Measurements from ENCODE around the gene TAS2R13. TPM values are rescaled to one million over a fixed set of nuclear protein-coding genes. Genes with fewer than 3 reads are reported as not detected.

Gene TAS2R13
- total and polyA plus RNA-seq, 2 of the 4 experiments (the other 2 are of a cell fraction), result 0.03 to 0.90 TPM

- Histone ChIP-seq H2BK120ac (ENCODE audit: low read depth, low read length) (no peak overlapping the region), H2BK15ac (ENCODE audit: low read depth, low read length) (no peak overlapping the region), H2AFZ (replicated peaks; ENCODE audit: low read length, poor library complexity) (no peak overlapping the region), H4K8ac (ENCODE audit: low read depth in 2 of 2, low read length in 2 of 2) (no peak overlapping the region), H3K4me3 (ENCODE audit: insufficient read depth, low read depth, low read length) (no peak overlapping the region), H3K9me1 (ENCODE audit: insufficient read depth, low read length) (no peaks in the 10 kb centered on the region; the same call in 1 of the 2 replicates), H2BK5ac (ENCODE audit: low read depth, low read length, poor library complexity, severe bottlenecking) (no peak overlapping the region), H2BK20ac (ENCODE audit: low read depth, low read length) (no peak overlapping the region), H3K9ac (ENCODE audit: low read depth, low read length) (no peak overlapping the region), H3K27ac (ENCODE audit: insufficient read depth, low read length) (no peak overlapping the region), H3K14ac (replicated peaks; ENCODE audit: low read depth, low read length) (no peak overlapping the region), H3K79me1 (ENCODE audit: low read depth in 1 of 2, low read length in 2 of 2) (no peaks in the 10 kb centered on the region; a peak in 1 of 4 replicates), H3K4ac (ENCODE audit: low read depth, low read length) (no peak overlapping the region), H4K5ac (ENCODE audit: low read depth, low read length) (no peak overlapping the region), H2AK9ac (replicated peaks; ENCODE audit: low read depth, low read length, poor library complexity) (no peak overlapping the region), H3K4me2 (ENCODE audit: low read depth, low read length) (no peak overlapping the region), H3K36me3 (ENCODE audit: control insufficient read depth, insufficient read depth, low read length) (no peaks in the 10 kb centered on the region), H4K20me1 (ENCODE audit: insufficient read depth, low read length) (no peaks in the 10 kb centered on the region), H3K23ac (ENCODE audit: low read depth, low read length) (no peak overlapping the region), H3K18ac (ENCODE audit: low read depth, low read length) (no peak overlapping the region), H4K91ac (ENCODE audit: insufficient read depth, low read depth, low read length) (no peak overlapping the region), H3K9me3 (ENCODE audit: control insufficient read depth, insufficient read depth, low read length) (no peaks in the 10 kb centered on the region; the same call in 1 of the 2 replicates), H3K56ac (ENCODE audit: extremely low read depth, insufficient read depth, low read length) (no peak overlapping the region), H3K27me3 (ENCODE audit: control insufficient read depth, insufficient read depth, low read length) (no peaks in the 10 kb centered on the region), H2AK5ac (ENCODE audit: low read depth, low read length) (no peak overlapping the region), H3K4me1 (ENCODE audit: control insufficient read depth, insufficient read depth, low read length) (peaks cover 2% of the 10 kb centered on the region; the same call in 1 of the 2 replicates)
- ATAC-seq (ENCODE audit: low read depth), result no peak
- TF ChIP-seq USF2 (IDR thresholded peaks at IDR 0.05; ENCODE audit: low read depth, low read length) (no peak), MAZ (IDR thresholded peaks at IDR 0.05; ENCODE audit: borderline replicate concordance, low read depth, low read length) (no peak), ELK1 (IDR thresholded peaks at IDR 0.05; ENCODE audit: borderline replicate concordance, low read depth, low read length) (no peak), CHD1 (IDR thresholded peaks at IDR 0.05; ENCODE audit: low read depth, low read length) (no peak), MAFK (IDR thresholded peaks at IDR 0.05; ENCODE audit: low read depth, low read length) (no peak), CEBPB (IDR thresholded peaks at IDR 0.05; ENCODE audit: low read depth, low read length) (no peak), NFE2L2 (IDR thresholded peaks at IDR 0.05; ENCODE audit: low read depth, low read length) (no peak), BHLHE40 (IDR thresholded peaks at IDR 0.05; ENCODE audit: low read depth, low read length) (no peak), CTCF (conservative IDR thresholded peaks at IDR 0.05; ENCODE audit: low read depth, low read length) (no peak)
- ChIA-PET CTCF (no interaction called here), POLR2A (ENCODE audit: unreplicated experiment) (no interaction called here)
- DNase-seq, result no peak
- WGBS, 2 experiments (ENCODE audit: extremely low coverage in 2 of 2, insufficient read length in 1 of 2), result no CpG with 5 or more reads among the region's 2 CpGs
- BruUV-seq (replicated peaks), result no TSS peak
- dilution Hi-C loops (cut with HindIII; ENCODE audit: low sequenced_read_pairs, unreplicated experiment), result no loop called here
- intact Hi-C loops (cut with micrococcal nuclease), result no loop called here
- in situ Hi-C loops (cut with MboI; ENCODE audit: low sequenced_read_pairs), result no loop called here
These were observed 33.8 kb upstream of the TAS2R13 start for GRCh38 chr12:10943167-10943566.

All from IMR-90 (cell line).